MV-4-11 (cell line): ENCODE results near the gene PKD1L1.

ENCODE experiments used
- DNase-seq: peaks from one replicate; lab custom pipeline; 2025; lab: John Stamatoyannopoulos, UW

PKD1L1 gene

GRCh38 chr7:47866120-47866519 lies 82.1 kb downstream of the PKD1L1 start:
- no peak for DNase-seq

DNA sequence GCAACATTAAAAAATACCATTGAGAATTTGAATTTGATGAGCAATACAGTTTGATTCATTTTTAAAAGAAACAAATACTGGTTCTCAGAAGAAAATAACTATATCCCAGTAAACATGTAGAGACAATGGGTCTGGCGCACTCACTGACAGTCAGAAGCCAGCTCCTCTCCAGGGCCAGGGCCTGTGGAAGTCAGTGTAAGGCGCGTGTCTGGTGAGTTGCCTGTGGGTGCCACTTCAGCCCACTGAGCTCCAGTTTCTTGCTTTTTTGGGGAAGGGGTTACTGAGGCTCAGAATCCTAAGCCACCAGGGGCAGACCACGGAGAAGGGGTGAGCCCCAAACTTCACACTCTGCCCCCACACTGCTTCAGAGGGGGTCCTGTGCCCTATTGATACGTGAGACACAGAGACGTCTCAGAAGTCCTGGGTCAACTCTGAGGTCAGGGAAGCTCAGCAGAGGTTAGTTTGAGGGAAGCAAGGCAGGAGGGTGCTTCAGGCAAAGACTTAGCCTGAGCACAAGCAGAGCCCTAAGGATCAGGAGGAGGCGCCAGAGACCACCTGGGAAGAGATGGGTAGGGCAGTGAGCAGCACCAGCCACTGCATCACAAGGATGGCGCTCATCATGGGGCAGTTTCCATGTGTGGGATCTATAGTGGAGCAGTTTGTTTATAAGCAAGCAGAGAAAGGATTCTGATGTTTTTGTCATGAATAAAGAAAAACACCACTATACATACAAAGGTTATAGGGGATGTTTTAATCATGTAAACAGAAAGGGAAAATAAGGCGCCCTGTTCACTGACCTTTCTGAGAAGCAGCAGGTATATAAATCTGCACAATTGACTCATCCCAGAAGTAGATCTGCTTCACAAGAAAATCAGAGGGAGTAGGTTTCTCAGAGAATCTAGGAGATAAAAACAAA lies 95.7 kb downstream of the PKD1L1 start:
- no peak for DNase-seq

- no peak for DNase-seq
Measured at GRCh38 chr7:47847207-47847606, 101.1 kb downstream of the PKD1L1 start.

- no peak for DNase-seq
Measured at GRCh38 chr7:47846138-47846836, 102.0 kb downstream of the PKD1L1 start.

DNA sequence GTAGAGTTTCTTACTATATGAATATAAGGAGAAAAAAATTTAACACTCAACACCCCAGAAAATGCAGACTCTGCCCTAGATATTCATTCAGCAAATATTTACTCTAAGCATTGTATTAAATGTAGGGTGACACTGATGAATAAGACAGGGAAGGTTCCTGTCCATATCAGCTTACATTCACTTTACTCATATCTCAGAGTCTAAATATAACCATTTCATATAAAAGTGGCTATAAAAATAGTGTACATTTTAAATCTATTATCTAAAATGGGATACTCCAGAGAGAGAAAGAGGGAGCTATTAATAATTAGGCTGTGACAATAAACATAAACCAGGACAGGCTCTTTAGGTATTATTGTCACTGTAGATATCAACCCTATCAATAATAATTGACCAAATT lies 104.0 kb downstream of the PKD1L1 start:
- DNase-seq: no peak

- DNase-seq: no peak
Measured at GRCh38 chr7:47843291-47843690, 105.0 kb downstream of the PKD1L1 start.

DNA sequence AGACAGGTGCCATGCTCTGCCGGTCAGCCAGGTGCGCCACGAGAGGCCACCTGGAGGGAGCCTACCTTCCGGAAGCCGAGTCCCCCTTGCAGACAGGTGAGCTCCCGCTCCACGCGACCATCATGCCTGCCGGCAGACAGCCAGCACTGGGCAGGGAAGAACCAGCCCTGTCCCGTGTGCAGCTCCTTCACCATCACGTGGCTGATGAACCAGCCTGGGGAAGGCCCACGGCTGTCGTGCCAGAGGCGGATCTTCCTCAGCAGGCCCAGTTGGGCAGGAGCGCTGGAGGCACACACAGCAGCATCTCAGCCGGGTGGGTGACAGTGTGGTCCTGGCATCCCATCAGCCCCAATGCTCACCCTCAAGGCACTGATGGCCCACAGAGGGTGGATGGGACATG lies 108.9 kb downstream of the PKD1L1 start:
- no peak for DNase-seq

DNA sequence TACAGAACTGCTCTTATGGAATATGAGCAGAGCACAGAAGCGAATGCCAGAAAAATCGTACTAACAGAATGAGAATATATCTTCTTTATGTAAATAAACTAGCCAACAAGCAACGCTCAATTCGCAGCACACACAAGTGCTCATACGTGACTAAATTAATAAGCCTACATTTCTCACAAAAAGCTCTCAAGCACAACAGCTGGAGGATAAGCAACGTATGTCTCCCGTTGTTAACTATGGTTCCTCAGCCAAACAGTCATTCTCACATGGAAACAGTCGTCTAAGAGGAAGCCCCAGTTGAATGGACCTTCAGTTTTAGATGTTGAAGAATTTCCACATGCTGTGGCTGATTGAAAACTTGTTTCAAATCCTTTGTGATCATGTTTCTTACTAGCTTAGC lies 110.4 kb downstream of the PKD1L1 start:
- DNase-seq: no peak

- no peak for DNase-seq
Measured at GRCh38 chr7:47836503-47837202, 111.6 kb downstream of the PKD1L1 start.

GRCh38 chr7:47836080-47836479 lies 112.2 kb downstream of the PKD1L1 start:
- DNase-seq: no peak

- no peak for DNase-seq
Measured at GRCh38 chr7:47833211-47833610, 115.1 kb downstream of the PKD1L1 start.

GRCh38 chr7:47832105-47832715 lies 116.1 kb downstream of the PKD1L1 start:
- DNase-seq: no peak

DNA sequence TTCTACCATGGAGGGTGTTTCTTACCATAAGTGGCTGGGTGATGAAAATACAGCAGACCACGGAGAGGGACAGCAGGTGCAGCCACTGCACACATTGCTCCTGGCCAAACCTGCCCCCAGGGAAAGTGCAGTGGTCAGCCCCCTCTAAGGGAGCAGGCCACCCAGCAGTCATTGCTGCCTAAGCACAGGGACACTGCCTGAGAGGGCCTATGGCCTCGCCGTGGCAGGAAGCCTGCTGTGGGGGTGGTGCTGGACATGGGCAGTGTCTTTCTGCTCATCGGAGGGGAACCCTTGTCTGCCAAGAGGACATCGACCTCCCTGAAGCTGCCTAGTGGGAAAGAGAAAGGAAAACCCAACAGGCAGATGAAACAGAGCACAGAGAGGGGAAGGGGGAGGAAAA lies 118.3 kb downstream of the PKD1L1 start:
- no peak for DNase-seq

- no peak for DNase-seq
Measured at GRCh38 chr7:47827871-47828270, 120.4 kb downstream of the PKD1L1 start.

DNA sequence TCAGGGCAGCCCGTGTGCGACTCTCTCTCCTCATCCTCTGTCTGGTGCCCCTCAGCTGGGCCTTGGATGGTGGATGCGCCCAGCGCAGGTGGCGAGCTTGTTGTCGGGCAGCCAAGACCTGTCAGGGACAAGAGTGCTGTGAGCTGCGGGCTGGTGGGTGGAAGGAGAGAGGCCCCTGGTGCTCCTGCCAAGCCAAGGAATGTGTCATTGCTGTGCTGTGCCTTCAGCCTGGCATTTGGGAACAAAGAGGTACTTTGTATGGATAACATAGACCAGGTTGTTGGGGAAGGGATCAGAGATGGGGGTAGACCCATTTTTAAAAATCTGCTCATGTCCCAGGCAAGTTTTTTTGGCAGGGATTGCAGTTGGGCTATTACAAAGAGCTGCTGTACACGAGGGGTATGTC lies 120.9 kb downstream of the PKD1L1 start:
- no peak for DNase-seq

DNA sequence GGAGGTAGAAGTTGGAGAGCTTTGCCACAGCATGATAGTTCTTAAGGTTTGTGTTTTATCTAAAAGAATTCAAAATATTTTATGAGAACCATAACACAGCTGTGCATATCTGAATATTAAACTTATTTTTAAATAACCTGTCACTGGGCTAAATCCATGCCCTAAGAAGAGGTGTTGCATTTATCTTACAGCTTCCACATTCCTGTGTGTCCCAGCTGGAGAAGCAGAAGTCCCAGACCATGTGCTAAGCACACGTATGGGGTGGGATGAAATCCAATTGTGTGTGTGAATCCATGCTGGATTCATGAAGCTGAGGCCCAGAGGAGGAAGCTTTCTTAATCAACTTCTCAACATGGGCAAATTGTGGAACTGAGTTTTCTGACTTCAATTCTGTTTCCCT lies 121.5 kb downstream of the PKD1L1 start:
- no peak for DNase-seq

DNA sequence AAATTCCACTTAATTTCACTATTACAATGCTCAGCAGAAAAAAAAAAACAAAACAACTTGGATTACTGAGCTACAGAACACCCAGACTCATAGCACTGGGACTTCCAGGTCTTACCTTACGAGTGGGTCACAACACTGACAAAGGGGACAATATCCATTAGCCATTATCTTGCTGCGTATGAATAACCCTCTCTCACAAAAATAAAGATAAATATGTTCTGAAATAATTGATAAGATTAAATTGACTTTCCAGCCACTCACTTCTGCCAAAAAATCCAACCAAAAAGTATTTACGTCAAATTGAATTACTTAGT lies 128.7 kb downstream of the PKD1L1 start:
- DNase-seq: no peak

- DNase-seq: peak; percentile 49
Measured at GRCh38 chr7:47818796-47819606, 129.3 kb downstream of the PKD1L1 start.

- no peak for DNase-seq
Measured at GRCh38 chr7:47817917-47818316, 130.3 kb downstream of the PKD1L1 start.

DNA sequence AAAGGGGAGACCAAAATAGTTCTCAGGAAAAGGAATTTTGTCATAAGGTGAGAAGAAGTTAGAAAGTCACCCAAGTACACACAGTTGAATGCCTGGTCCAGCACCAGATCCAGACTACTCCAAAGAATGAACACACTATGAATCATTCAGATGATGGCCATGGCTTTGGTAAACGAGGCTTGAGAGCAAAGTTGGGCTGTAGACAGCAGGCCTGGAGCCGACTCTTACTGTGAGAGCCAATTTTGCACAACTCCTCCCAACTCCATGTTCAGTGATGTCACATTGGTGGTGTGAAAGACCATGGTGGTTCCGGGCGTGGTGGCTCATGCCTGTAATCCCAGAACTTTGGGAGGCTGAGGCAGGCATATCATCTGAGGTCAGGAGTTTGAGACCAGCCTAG lies 131.6 kb downstream of the PKD1L1 start:
- no peak for DNase-seq

DNA sequence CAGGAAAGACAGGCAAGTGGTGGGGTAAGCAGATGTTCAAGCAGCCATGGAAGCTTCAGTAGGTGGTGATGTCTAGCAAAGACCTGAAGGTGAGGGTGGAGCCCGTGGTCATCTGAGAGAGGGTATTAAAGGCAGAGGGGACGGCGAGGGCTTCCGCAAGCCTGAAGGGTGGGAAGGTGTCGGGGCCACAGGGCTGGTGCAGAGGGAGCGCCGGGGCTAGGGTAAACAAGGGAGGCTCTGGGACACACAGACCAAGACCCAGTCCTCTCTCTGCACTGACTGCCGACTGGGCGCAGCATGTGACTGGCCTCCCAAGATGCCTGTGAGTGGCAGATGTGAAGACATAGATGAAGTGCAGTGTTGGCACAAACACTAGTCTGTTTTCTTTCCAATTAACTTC lies 132.4 kb downstream of the PKD1L1 start:
- DNase-seq: no peak
